Smooth muscle cell (in vitro differentiated cells): ENCODE measurements around the gene KCNF1. TPM values are rescaled to one million over a fixed set of nuclear protein-coding genes. Genes with fewer than 3 reads are reported as not detected.

Experiments
- DNase-seq: peaks from one replicate; lab custom pipeline; 2025; ENCODE audit not compliant: unreplicated experiment; lab: John Stamatoyannopoulos, UW
- H2AFZ ChIP-seq: fragments of 200-600 bp; sonication (generic); 2 replicates; pipeline ENCODE4 v1.6.0; 2016; ENCODE audit warnings: antibody characterized with exemption, low read depth, mild to moderate bottlenecking
- H3F3A ChIP-seq: fragments of 200-600 bp; sonication (generic); 2 replicates; pipeline ENCODE4 v1.6.0; 2017; ENCODE audit warnings: antibody characterized with exemption, low read depth
- H3K27ac ChIP-seq: fragments of 200-600 bp; sonication (generic); 2 replicates; pipeline ENCODE4 v1.5.1; 2016; ENCODE audit warnings: low read depth, mild to moderate bottlenecking
- H3K27me3 ChIP-seq: fragments of 200-600 bp; sonication (generic); 2 replicates; pipeline ENCODE4 v1.6.1; 2016; ENCODE audit warnings: low read depth, mild to moderate bottlenecking
- H3K36me3 ChIP-seq: fragments of 200-600 bp; sonication (generic); 2 replicates; pipeline ENCODE4 v1.5.1; 2016; ENCODE audit warnings: low read depth
- H3K4me1 ChIP-seq: fragments of 200-600 bp; sonication (generic); 2 replicates; pipeline ENCODE4 v1.5.1; 2016; ENCODE audit warnings: low read depth
- H3K4me2 ChIP-seq: fragments of 200-600 bp; sonication (generic); 2 replicates; pipeline ENCODE4 v1.6.0; 2016; ENCODE audit warnings: mild to moderate bottlenecking
- H3K4me3 ChIP-seq: fragments of 200-600 bp; sonication (generic); 2 replicates; pipeline ENCODE4 v1.5.1; 2016; ENCODE audit warnings: mild to moderate bottlenecking
- H3K79me2 ChIP-seq: fragments of 200-600 bp; sonication (generic); 2 replicates; pipeline ENCODE4 v1.6.0; 2016; ENCODE audit warnings: low read depth, mild to moderate bottlenecking
- H3K9ac ChIP-seq: fragments of 200-600 bp; sonication (generic); 2 replicates; pipeline ENCODE4 v1.6.0; 2016; ENCODE audit warnings: low read depth
- H3K9me3 ChIP-seq: fragments of 200-600 bp; sonication (generic); replicated peaks from 2 replicates; pipeline ENCODE4 v1.5.1; 2016; ENCODE audit warnings: low read depth
- H4K20me1 ChIP-seq: fragments of 200-600 bp; sonication (generic); 2 replicates; pipeline ENCODE4 v1.6.0; 2016; ENCODE audit warnings: low read depth
- CTCF ChIP-seq: fragments of 200-600 bp; sonication (generic); IDR thresholded peaks from 2 replicates; pipeline ENCODE4 v1.5.1; 2017; ENCODE audit warnings: borderline replicate concordance, mild to moderate bottlenecking, antibody characterized with exemption; ENCODE audit not compliant: insufficient read depth, poor library complexity, severe bottlenecking
- WGBS: methylation state at CpG from one replicate; pipeline ENCODE4 v1.1.7; 2016; ENCODE audit warnings: low lambda C conversion rate; 5-methylcytosine and 5-hydroxymethylcytosine counted together
- polyA plus RNA-seq: library from polyadenylated mRNA; unstranded; fragments of >200 nt; fragmentation: Nextera tagmentation; extraction: Ambion mirVana; gene quantifications from 2 replicates; pipeline ENCODE4 v1.2.1, GENCODE V29; 2016
- total RNA-seq: library from RNA; depleted of rRNA; stranded (reverse); fragments of >200 nt; gene quantifications from 2 replicates; pipeline ENCODE4 v1.2.3, GENCODE V29; 2014

Gene KCNF1
- total and polyA plus RNA-seq, 2 experiments from 2014 or later = 0.55 TPM; not detected in 1

GRCh38 chr2:10867692-10868420 is 43.9 kb upstream of the KCNF1 start:
- Histone ChIP-seq H3K27ac (no peak overlapping the region), H3F3A (no peaks in the 10 kb centered on the region), H2AFZ (no peak overlapping the region), H3K9me3 (peaks cover 3% of the 10 kb centered on the region), H3K79me2 (no peaks in the 10 kb centered on the region), H3K36me3 (no peaks in the 10 kb centered on the region), H3K4me1 (peaks cover 6% of the 10 kb centered on the region), H3K27me3 (peaks cover 9% of the 10 kb centered on the region), H3K4me2 (no peak overlapping the region), H3K9ac (no peak overlapping the region), H4K20me1 (no peaks in the 10 kb centered on the region), H3K4me3 (no peak overlapping the region)
- TF ChIP-seq CTCF = no peak
- DNase-seq = no peak
- WGBS = 67% methylated on average over 6 of the region's 6 CpGs

GRCh38 chr2:10868465-10869314 is 43.0 kb upstream of the KCNF1 start:
- no peak overlapping the region for H2AFZ ChIP-seq
- H4K20me1 ChIP-seq = no peaks in the 10 kb centered on the region
- H3K9me3 ChIP-seq = peaks cover 3% of the 10 kb centered on the region
- peaks cover 6% of the 10 kb centered on the region for H3K4me1 ChIP-seq
- DNase-seq = no peak
- H3K4me2 ChIP-seq = no peak overlapping the region
- peaks cover 9% of the 10 kb centered on the region for H3K27me3 ChIP-seq
- H3K27ac ChIP-seq = no peak overlapping the region
- no peak for TF ChIP-seq CTCF
- no peaks in the 10 kb centered on the region for H3K36me3 ChIP-seq
- H3K79me2 ChIP-seq = no peaks in the 10 kb centered on the region
- no peak overlapping the region for H3K9ac ChIP-seq
- H3K4me3 ChIP-seq = no peak overlapping the region
- 85% methylated on average over 15 of the region's 15 CpGs for WGBS
- H3F3A ChIP-seq = no peaks in the 10 kb centered on the region

GRCh38 chr2:10871978-10872377 is 39.8 kb upstream of the KCNF1 start:
- Histone ChIP-seq H3K27ac (no peak overlapping the region), H2AFZ (no peak overlapping the region), H3K79me2 (no peaks in the 10 kb centered on the region), H3K9me3 (peaks cover 3% of the 10 kb centered on the region), H3K4me1 (no peaks in the 10 kb centered on the region), H3K27me3 (no peaks in the 10 kb centered on the region), H3K4me2 (no peak overlapping the region), H3K4me3 (no peak overlapping the region), H3K36me3 (no peaks in the 10 kb centered on the region), H3F3A (no peaks in the 10 kb centered on the region), H4K20me1 (no peaks in the 10 kb centered on the region), H3K9ac (no peak overlapping the region)
- WGBS = 100% methylated on average over 1 of the region's 1 CpG
- TF ChIP-seq CTCF = no peak
- no peak for DNase-seq
